HCT116 (cell line): Measurements from ENCODE around the gene MMP24.
"Not testable (repeated sequence)": the region's sequence is repeated elsewhere in the genome, so short reads cannot be mapped to it uniquely, and the experiment has no call there.

Experiments used
- CTCF ChIP-seq, 3 experiments: fragments of 200-600 bp in 1 of 3; sonication (generic) in 1 of 3; IDR thresholded peaks in 2 of 3; conservative IDR thresholded peaks in 1 of 3; 2 replicates each; pipeline ENCODE4 v1.5.1; 2012 to 2017; ENCODE audit warnings: low read depth in 2 of 3, low read length in 2 of 3, antibody characterized with exemption in 1 of 3, borderline replicate concordance in 1 of 3, control low read depth in 1 of 3, mild to moderate bottlenecking in 1 of 3, mixed read lengths in 1 of 3, mixed run types in 1 of 3, moderate library complexity in 1 of 3; ENCODE audit not compliant: insufficient read depth in 1 of 3
- RAD21 ChIP-seq: IDR thresholded peaks from 2 replicates; pipeline ENCODE4 v1.6.1; 2012; ENCODE audit warnings: low read depth, mild to moderate bottlenecking
- YY1 ChIP-seq: IDR thresholded peaks from 2 replicates; pipeline ENCODE4 v1.6.1; 2011; ENCODE audit warnings: low read length, low read depth, moderate library complexity, mild to moderate bottlenecking; ENCODE audit not compliant: insufficient replicate concordance; ENCODE audit errors: extremely low read depth

GRCh38 chr20:35262731-35263531 lies 36.4 kb downstream of the MMP24 start:
- TF ChIP-seq CTCF (IDR thresholded peaks at IDR 0.05 in 2 of 3, conservative IDR thresholded peaks at IDR 0.05 in 1 of 3; ENCODE audit: borderline replicate concordance in 1 of 3, insufficient read depth in 1 of 3, low read depth in 2 of 3, low read length in 2 of 3), result peak in 2 of 3 experiments; percentile 17 to 26; a peak in 2 of 6 replicates
- not testable (repeated sequence) for TF ChIP-seq RAD21, YY1
